Fibroblast of lung (primary cell): ENCODE measurements around the gene ZC3H14. TPM values are rescaled to one million over a fixed set of nuclear protein-coding genes. Genes with fewer than 3 reads are reported as not detected.

ENCODE experiments used
- DNase-seq, 2 donors: peaks; one replicate each; pipeline versions ENCODE4 v3.0.0 to v3.0.0-alpha.2; 2010; ENCODE audit warnings: low read depth in 2 of 2
- H2AFZ ChIP-seq: 2 replicates; pipeline ENCODE4 v1.5.1; 2012; ENCODE audit warnings: low read length, control low read depth, inconsistent platforms
- H3K27ac ChIP-seq: 2 replicates; pipeline ENCODE4 v1.5.1; 2011; ENCODE audit warnings: low read length, control low read depth; ENCODE audit not compliant: insufficient read depth
- H3K27me3 ChIP-seq: 2 replicates; pipeline ENCODE4 v1.5.1; 2011; ENCODE audit warnings: mild to moderate bottlenecking, low read length; ENCODE audit not compliant: control insufficient read depth, insufficient read depth
- H3K36me3 ChIP-seq: 2 replicates; pipeline ENCODE4 v1.5.1; 2011; ENCODE audit warnings: low read length; ENCODE audit not compliant: control insufficient read depth, insufficient read depth
- H3K4me1 ChIP-seq: 2 replicates; pipeline ENCODE4 v1.5.1; 2011; ENCODE audit warnings: low read length; ENCODE audit not compliant: control insufficient read depth, insufficient read depth; ENCODE audit errors: extremely low read depth
- H3K4me2 ChIP-seq: 2 replicates; pipeline ENCODE4 v1.5.1; 2011; ENCODE audit warnings: low read length, control low read depth; ENCODE audit not compliant: insufficient read depth; ENCODE audit errors: extremely low read depth
- H3K4me3 ChIP-seq, 4 experiments: fragments of 200-600 bp in 1 of 4; sonication (generic) in 1 of 4; replicated peaks in 1 of 4; 2 replicates each; pipeline ENCODE4 v1.5.1; 2011 to 2016; ENCODE audit warnings: low read length in 4 of 4, low read depth in 3 of 4, mild to moderate bottlenecking in 3 of 4, control low read depth in 2 of 4, inconsistent platforms in 1 of 4, mixed read lengths in 1 of 4; ENCODE audit not compliant: insufficient read depth in 1 of 4; ENCODE audit errors: control extremely low read depth in 1 of 4
- H3K79me2 ChIP-seq: 2 replicates; pipeline ENCODE4 v1.5.1; 2012; ENCODE audit warnings: mild to moderate bottlenecking, low read length, inconsistent platforms; ENCODE audit not compliant: control insufficient read depth, insufficient read depth
- H3K9ac ChIP-seq: 2 replicates; pipeline ENCODE4 v1.5.1; 2011; ENCODE audit warnings: mild to moderate bottlenecking, low read length, control low read depth; ENCODE audit not compliant: insufficient read depth
- H3K9me3 ChIP-seq: 2 replicates; pipeline ENCODE4 v1.5.1; 2012; ENCODE audit warnings: low read depth, low read length; ENCODE audit not compliant: control insufficient read depth, insufficient read depth
- H4K20me1 ChIP-seq: 2 replicates; pipeline ENCODE4 v1.5.1; 2011; ENCODE audit warnings: low read length; ENCODE audit not compliant: control insufficient read depth, insufficient read depth; ENCODE audit errors: extremely low read depth
- CTCF ChIP-seq, 2 donors: IDR thresholded peaks in 1 of 2; conservative IDR thresholded peaks in 1 of 2; 1 replicate in 1 of 2; 2 replicates in 1 of 2; pipeline ENCODE4 v1.5.1; 2011 to 2012; ENCODE audit warnings: low read length in 2 of 2, control low read depth in 1 of 2, inconsistent platforms in 1 of 2, low read depth in 1 of 2, mild to moderate bottlenecking in 1 of 2
- EZH2 ChIP-seq: IDR thresholded peaks from 2 replicates; pipeline ENCODE4 v1.5.1; 2012; ENCODE audit warnings: low read length, control low read depth, mild to moderate bottlenecking; ENCODE audit errors: missing control alignments
- polyA plus RNA-seq, 2 donors: library from polyadenylated mRNA; depleted of rRNA in 1 of 2; stranded (reverse) in 1 of 2; unstranded in 1 of 2; fragments of >200 nt; gene quantifications; 2 replicates each; pipeline ENCODE4 v1.2.1, GENCODE V29; 2011 to 2012; ENCODE audit warnings: missing spikeins in 1 of 2
- total RNA-seq: library from RNA; depleted of rRNA; stranded (reverse); fragments of >200 nt; gene quantifications from 2 replicates; pipeline ENCODE4 v1.2.1, GENCODE V29; 2014

The ZC3H14 gene
- total and polyA plus RNA-seq, 2 donors (not counting 1 experiment from before 2014, with no cell fraction given) = 71.0 to 77.4 TPM

GRCh38 chr14:88669346-88669745 lies 106.5 kb downstream of the ZC3H14 start:
- DNase-seq = no peak
- Histone ChIP-seq H3K4me3 (no peak overlapping the region), H3K4me2 (no peak overlapping the region), H4K20me1 (no peaks in the 10 kb centered on the region), H3K36me3 (no peaks in the 10 kb centered on the region), H3K4me1 (no peaks in the 10 kb centered on the region), H3K27me3 (no peaks in the 10 kb centered on the region), H3K79me2 (no peaks in the 10 kb centered on the region), H3K9me3 (no peaks in the 10 kb centered on the region), H2AFZ (no peak overlapping the region), H3K9ac (no peak overlapping the region), H3K27ac (no peak overlapping the region)
- TF ChIP-seq CTCF (conservative IDR thresholded peaks at IDR 0.05 in 1 of 2, IDR thresholded peaks at IDR 0.05 in 1 of 2; ENCODE audit: low read depth in 1 of 2, low read length in 2 of 2) (no peak), EZH2 (no peak)

Other genes starting within 250 kb of the ZC3H14 start
- not detected in 2 replicates for gene KCNK10, start 239.8 kb upstream of the ZC3H14 start, total RNA-seq
- not detected in 2 replicates for gene KCNK10, start 239.8 kb upstream of the ZC3H14 start, polyA plus RNA-seq
- gene SPATA7, start 177.4 kb upstream of the ZC3H14 start, total RNA-seq = 22.1 and 26.4 TPM in 2 replicates
- gene SPATA7, start 177.4 kb upstream of the ZC3H14 start, polyA plus RNA-seq = 8.4 TPM in 2 replicates
- 9.2 and 13.2 TPM in 2 replicates for gene PTPN21, start 8.0 kb upstream of the ZC3H14 start, total RNA-seq
- gene PTPN21, start 8.0 kb upstream of the ZC3H14 start, polyA plus RNA-seq = 13.7 and 14.2 TPM in 2 replicates
- gene EML5, start 229.9 kb downstream of the ZC3H14 start, total RNA-seq = 0.66 and 0.77 TPM in 2 replicates
- 0.10 and 0.43 TPM in 2 replicates for gene EML5, start 229.9 kb downstream of the ZC3H14 start, polyA plus RNA-seq